ENCODE results near the gene CD7.
A peak's percentile ranks its signal among the peaks of the same experiment; 100 is the strongest.

Gene CD7

GRCh38 chr17:82297714-82298537 lies 19.5 kb downstream of the CD7 start (continued):
- TF ChIP-seq REST (tag by site-specific recombination; IDR thresholded peaks at IDR 0.05) (no peak), ZNF2 (tag by site-specific recombination; IDR thresholded peaks at IDR 0.05) (0 out of 2 replicates have a peak, but pooled peaks have one; percentile 49), ZNF621 (tag by site-specific recombination; IDR thresholded peaks at IDR 0.05) (no peak), ZNF184 (tag by site-specific recombination; IDR thresholded peaks at IDR 0.05) (0 out of 2 replicates have a peak, but pooled peaks have one; percentile 29), ZNF423 (tag by site-specific recombination; IDR thresholded peaks at IDR 0.05) (no peak), ZNF560 (tag by site-specific recombination; IDR thresholded peaks at IDR 0.05; ENCODE audit: borderline replicate concordance) (no peak), IKZF3 (tag by site-specific recombination; IDR thresholded peaks at IDR 0.05) (no peak), ZNF366 (tag by site-specific recombination; conservative IDR thresholded peaks at IDR 0.05) (no peak), ZFP37 (tag by site-specific recombination; IDR thresholded peaks at IDR 0.05) (no peak), ZFHX2 (tag by site-specific recombination; conservative IDR thresholded peaks at IDR 0.05) (peak; percentile 80), ZNF654 (tag by site-specific recombination; IDR thresholded peaks at IDR 0.05; ENCODE audit: low read depth) (no peak), ZNF155 (tag by site-specific recombination; IDR thresholded peaks at IDR 0.05) (no peak)

GRCh38 chr17:82297280-82297713 lies 20.1 kb downstream of the CD7 start:
- Histone ChIP-seq H3K27ac (ENCODE audit: extremely low read depth, low read depth, low read length) (peak overlapping the region; percentile 33; the same call in 1 of the 2 replicates), H3K9me3 (ENCODE audit: control insufficient read depth, insufficient read depth, low read depth, low read length) (no peaks in the 10 kb centered on the region), H3K36me3 (ENCODE audit: control insufficient read depth in 2 of 2, insufficient read depth in 1 of 2, low read length in 2 of 2) (no peaks in the 10 kb centered on the region), H3K4me3 (ENCODE audit: low read depth, low read length) (peak overlapping the region; percentile 1), H3K4me1 (ENCODE audit: control insufficient read depth, insufficient read depth, low read length) (peaks cover 13% of the 10 kb centered on the region)
- POLR2A ChIA-PET: interaction anchor here (0.6 to 3.4 kb wide), 6 partner anchors 9 to 39 kb away, joined by 3 to 15 read pairs (median 4); partner anchors contain the start of gene CSNK1D
- CTCF ChIA-PET: interaction anchor here (0.7 to 1.4 kb wide), 5 partner anchors 22 to 56 kb away, joined by 3 to 7 read pairs (median 4); no protein-coding TSS in a partner anchor
- TF ChIP-seq ZNF624 (tag by site-specific recombination; IDR thresholded peaks at IDR 0.05) (no peak), ZFHX2 (tag by site-specific recombination; conservative IDR thresholded peaks at IDR 0.05) (peak; percentile 49), GLIS1 (tag by site-specific recombination; IDR thresholded peaks at IDR 0.05) (no peak; the same call in 1 of the 2 replicates), FEZF1 (tag by site-specific recombination; IDR thresholded peaks at IDR 0.05) (no peak), ATF2 (tag by site-specific recombination; IDR thresholded peaks at IDR 0.05; ENCODE audit: low read depth) (0 out of 2 replicates have a peak, but pooled peaks have one; percentile 11), ZNF501 (tag by site-specific recombination; IDR thresholded peaks at IDR 0.05) (no peak), ZNF658 (tag by site-specific recombination; IDR thresholded peaks at IDR 0.05) (no peak), ZBTB8A (tag by site-specific recombination; IDR thresholded peaks at IDR 0.05) (no peak), ZNF558 (tag by site-specific recombination; IDR thresholded peaks at IDR 0.05) (no peak), ZNF175 (tag by site-specific recombination; IDR thresholded peaks at IDR 0.05) (no peak), ZNF274 (IDR thresholded peaks at IDR 0.05; ENCODE audit: low read length) (no peak), ZNF274 (tag by site-specific recombination; IDR thresholded peaks at IDR 0.05; ENCODE audit: borderline replicate concordance) (no peak), PRDM4 (tag by site-specific recombination; IDR thresholded peaks at IDR 0.05) (peak; percentile 9; the same call in 1 of the 2 replicates), ZNF473 (tag by site-specific recombination; IDR thresholded peaks at IDR 0.05) (no peak), ZNF776 (tag by site-specific recombination; IDR thresholded peaks at IDR 0.05; ENCODE audit: borderline replicate concordance) (no peak), YY1 (tag by site-specific recombination; IDR thresholded peaks at IDR 0.05) (no peak), SETDB1 (IDR thresholded peaks at IDR 0.05; ENCODE audit: insufficient read length, low read length) (no peak), ZNF239 (tag by site-specific recombination; IDR thresholded peaks at IDR 0.05) (no peak)

All from HEK293 (cell line).